ENCODE measurements around the gene ENAH. TPM values are rescaled to one million over a fixed set of nuclear protein-coding genes. Genes with fewer than 3 reads are reported as not detected.

ENAH gene
- total RNA-seq, 2 donors from 2014 or later, result 43.5 to 63.7 TPM

DNA sequence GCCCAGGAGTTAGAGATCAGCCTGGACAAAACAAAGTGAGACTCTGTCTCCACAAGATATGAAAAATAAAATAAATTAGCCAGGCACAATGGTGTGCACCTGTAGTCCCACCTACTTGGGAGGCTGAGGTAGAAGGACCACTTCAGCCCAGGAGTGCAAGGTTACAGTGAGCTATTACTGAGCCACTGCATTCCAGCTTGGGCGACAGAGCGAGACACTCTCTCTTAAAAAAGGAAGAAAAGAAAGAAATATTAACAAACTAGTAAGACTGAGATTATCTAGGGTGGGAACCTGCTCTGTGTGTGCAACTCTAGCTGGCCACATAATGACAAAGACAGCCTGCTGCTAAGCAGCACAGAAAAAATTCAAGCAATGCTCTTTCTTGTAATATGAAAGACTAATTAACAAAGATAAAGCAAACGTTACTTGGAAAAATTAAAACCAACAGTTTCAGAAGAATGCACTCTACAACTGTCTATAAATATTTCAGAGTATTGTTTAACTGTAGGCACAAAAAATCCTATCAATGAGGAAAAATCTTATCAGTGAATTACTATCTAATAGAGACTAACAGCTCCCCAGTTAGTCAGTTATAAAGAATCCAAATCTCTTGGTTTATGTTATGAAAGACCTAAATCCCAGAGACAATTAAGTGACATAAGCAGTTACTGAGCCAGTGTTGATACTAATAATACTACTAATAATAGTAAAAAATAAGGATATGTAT is 74.5 kb downstream of the ENAH start:
- no peaks in the 10 kb centered on the region for H3K27me3 ChIP-seq
- no peak overlapping the region for H3K27ac ChIP-seq
- H3K9ac ChIP-seq (ENCODE audit: low read depth in 2 of 2, low read length in 2 of 2), result no peak overlapping the region
- H3K9me3 ChIP-seq, result no peaks in the 10 kb centered on the region
- no peak for TF ChIP-seq CTCF (IDR thresholded peaks at IDR 0.05)
- intact Hi-C loops (cut with DNase I), result no loop called here
- no peak overlapping the region for H3K4me3 ChIP-seq
- H3K36me3 ChIP-seq, result no peaks in the 10 kb centered on the region
- DNase-seq, result no peak
- no peaks in the 10 kb centered on the region for H3K4me1 ChIP-seq

GRCh38 chr1:225577241-225577640 is 75.7 kb downstream of the ENAH start:
- H3K9ac ChIP-seq (ENCODE audit: low read depth in 2 of 2, low read length in 2 of 2), result no peak overlapping the region
- H3K36me3 ChIP-seq, result no peaks in the 10 kb centered on the region
- H3K4me1 ChIP-seq, result no peaks in the 10 kb centered on the region
- TF ChIP-seq CTCF (IDR thresholded peaks at IDR 0.05), result no peak
- H3K4me3 ChIP-seq, result no peak overlapping the region
- H3K9me3 ChIP-seq, result no peaks in the 10 kb centered on the region
- intact Hi-C loops (cut with DNase I), result no loop called here
- no peak for DNase-seq
- H3K27me3 ChIP-seq, result no peaks in the 10 kb centered on the region
- H3K27ac ChIP-seq, result no peak overlapping the region

GRCh38 chr1:225573216-225573615 is 79.7 kb downstream of the ENAH start:
- Histone ChIP-seq H3K4me3 (no peak overlapping the region), H3K9ac (ENCODE audit: low read depth in 2 of 2, low read length in 2 of 2) (no peak overlapping the region), H3K4me1 (no peaks in the 10 kb centered on the region), H3K9me3 (no peaks in the 10 kb centered on the region), H3K27ac (no peak overlapping the region), H3K27me3 (no peaks in the 10 kb centered on the region), H3K36me3 (no peaks in the 10 kb centered on the region)
- TF ChIP-seq CTCF (IDR thresholded peaks at IDR 0.05), result no peak
- no peak for DNase-seq
- intact Hi-C loops (cut with DNase I), result no loop called here

DNA sequence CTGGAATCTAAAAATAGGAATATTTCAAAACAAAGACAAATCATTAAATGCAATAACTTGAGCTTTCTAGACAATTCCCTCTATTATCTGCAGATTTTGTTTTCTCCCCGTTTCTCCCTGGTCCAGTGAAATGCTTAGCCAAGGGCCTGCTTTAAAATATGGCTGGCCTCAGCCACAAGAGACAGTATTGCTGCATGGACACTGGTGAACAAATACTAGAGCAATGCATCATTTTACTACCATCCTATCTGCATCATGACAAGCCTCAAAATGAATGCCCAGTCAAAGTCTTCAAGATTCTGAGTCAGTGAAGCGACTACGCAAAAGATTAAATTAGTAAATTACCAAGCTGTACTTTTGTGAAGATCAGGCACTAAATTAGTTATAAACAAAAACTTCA is 80.5 kb downstream of the ENAH start:
- Histone ChIP-seq H3K4me1 (no peaks in the 10 kb centered on the region), H3K9ac (ENCODE audit: low read depth in 2 of 2, low read length in 2 of 2) (no peak overlapping the region), H3K27me3 (no peaks in the 10 kb centered on the region), H3K27ac (no peak overlapping the region), H3K9me3 (no peaks in the 10 kb centered on the region), H3K4me3 (no peak overlapping the region), H3K36me3 (no peaks in the 10 kb centered on the region)
- no peak for DNase-seq
- intact Hi-C loops (cut with DNase I), result no loop called here
- no peak for TF ChIP-seq CTCF (IDR thresholded peaks at IDR 0.05)

GRCh38 chr1:225567789-225568188 is 85.1 kb downstream of the ENAH start:
- no peaks in the 10 kb centered on the region for H3K9me3 ChIP-seq
- no peak overlapping the region for H3K27ac ChIP-seq
- DNase-seq, result no peak
- TF ChIP-seq CTCF (IDR thresholded peaks at IDR 0.05), result no peak
- no peak overlapping the region for H3K9ac ChIP-seq (ENCODE audit: low read depth in 2 of 2, low read length in 2 of 2)
- H3K27me3 ChIP-seq, result no peaks in the 10 kb centered on the region
- intact Hi-C loops (cut with DNase I), result no loop called here
- no peaks in the 10 kb centered on the region for H3K36me3 ChIP-seq
- H3K4me3 ChIP-seq, result no peak overlapping the region
- H3K4me1 ChIP-seq, result no peaks in the 10 kb centered on the region

All from colonic mucosa (tissue), 4 donors.